Measurements from ENCODE around the gene PRUNE2. TPM values are rescaled to one million over a fixed set of nuclear protein-coding genes. Genes with fewer than 3 reads are reported as not detected.

PRUNE2 gene
- polyA plus RNA-seq, 1 donor (not counting 4 experiments of a cell fraction or from before 2014, with no cell fraction given), result 0.41 TPM

GRCh38 chr9:76725885-76726284 lies 180.0 kb downstream of the PRUNE2 start:
- Histone ChIP-seq H2AFZ (ENCODE audit: control insufficient read depth, low read length) (no peak overlapping the region), H3K27me3 (ENCODE audit: control insufficient read depth, extremely low read depth, insufficient read depth, low read length) (no peaks in the 10 kb centered on the region), H3K4me2 (ENCODE audit: control insufficient read depth, extremely low read depth, insufficient read depth, low read depth, low read length) (no peak overlapping the region), H3K27ac (ENCODE audit: control insufficient read depth, insufficient read depth, low read length) (no peak overlapping the region), H3K79me2 (ENCODE audit: control insufficient read depth, insufficient read depth, low read length) (no peaks in the 10 kb centered on the region), H3K4me1 (ENCODE audit: control insufficient read depth, extremely low read depth, insufficient read depth, low read length) (no peaks in the 10 kb centered on the region), H3K4me3 (ENCODE audit: control insufficient read depth in 2 of 3, extremely low read depth in 1 of 3, insufficient read depth in 2 of 3, low read depth in 1 of 3, low read length in 3 of 3) (no peak overlapping the region), H3K9me3 (ENCODE audit: control insufficient read depth, low read depth, low read length) (no peaks in the 10 kb centered on the region), H3K9ac (ENCODE audit: control insufficient read depth, extremely low read depth, insufficient read depth, low read length) (no peak overlapping the region), H3K9me1 (ENCODE audit: control insufficient read depth, extremely low read depth, insufficient read depth, low read length) (no peaks in the 10 kb centered on the region), H3K36me3 (ENCODE audit: control insufficient read depth in 2 of 2, extremely low read depth in 1 of 2, insufficient read depth in 2 of 2, low read length in 2 of 2) (no peaks in the 10 kb centered on the region), H4K20me1 (ENCODE audit: control insufficient read depth, extremely low read depth, insufficient read depth, low read length) (no peaks in the 10 kb centered on the region)
- DNase-seq (ENCODE audit: low read depth, low spot score), result no peak
- dilution Hi-C loops (cut with MboI; ENCODE audit: extremely low pct_ligation_motif_present, low sequenced_read_pairs), result no loop called here
- FAIRE-seq, result no peak
- TF ChIP-seq, protein P1, sequence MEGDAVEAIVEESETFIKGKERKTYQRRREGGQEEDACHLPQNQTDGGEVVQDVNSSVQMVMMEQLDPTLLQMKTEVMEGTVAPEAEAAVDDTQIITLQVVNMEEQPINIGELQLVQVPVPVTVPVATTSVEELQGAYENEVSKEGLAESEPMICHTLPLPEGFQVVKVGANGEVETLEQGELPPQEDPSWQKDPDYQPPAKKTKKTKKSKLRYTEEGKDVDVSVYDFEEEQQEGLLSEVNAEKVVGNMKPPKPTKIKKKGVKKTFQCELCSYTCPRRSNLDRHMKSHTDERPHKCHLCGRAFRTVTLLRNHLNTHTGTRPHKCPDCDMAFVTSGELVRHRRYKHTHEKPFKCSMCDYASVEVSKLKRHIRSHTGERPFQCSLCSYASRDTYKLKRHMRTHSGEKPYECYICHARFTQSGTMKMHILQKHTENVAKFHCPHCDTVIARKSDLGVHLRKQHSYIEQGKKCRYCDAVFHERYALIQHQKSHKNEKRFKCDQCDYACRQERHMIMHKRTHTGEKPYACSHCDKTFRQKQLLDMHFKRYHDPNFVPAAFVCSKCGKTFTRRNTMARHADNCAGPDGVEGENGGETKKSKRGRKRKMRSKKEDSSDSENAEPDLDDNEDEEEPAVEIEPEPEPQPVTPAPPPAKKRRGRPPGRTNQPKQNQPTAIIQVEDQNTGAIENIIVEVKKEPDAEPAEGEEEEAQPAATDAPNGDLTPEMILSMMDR (optimal IDR thresholded peaks at IDR 0.05 in 1 of 3, IDR thresholded peaks at IDR 0.05 in 1 of 3, conservative IDR thresholded peaks at IDR 0.05 in 1 of 3; ENCODE audit: extremely low read depth in 1 of 3, insufficient read depth in 2 of 3, low read length in 3 of 3), result no peak
- no peak for TF ChIP-seq EZH2 (IDR thresholded peaks at IDR 0.05; ENCODE audit: low read length)

DNA sequence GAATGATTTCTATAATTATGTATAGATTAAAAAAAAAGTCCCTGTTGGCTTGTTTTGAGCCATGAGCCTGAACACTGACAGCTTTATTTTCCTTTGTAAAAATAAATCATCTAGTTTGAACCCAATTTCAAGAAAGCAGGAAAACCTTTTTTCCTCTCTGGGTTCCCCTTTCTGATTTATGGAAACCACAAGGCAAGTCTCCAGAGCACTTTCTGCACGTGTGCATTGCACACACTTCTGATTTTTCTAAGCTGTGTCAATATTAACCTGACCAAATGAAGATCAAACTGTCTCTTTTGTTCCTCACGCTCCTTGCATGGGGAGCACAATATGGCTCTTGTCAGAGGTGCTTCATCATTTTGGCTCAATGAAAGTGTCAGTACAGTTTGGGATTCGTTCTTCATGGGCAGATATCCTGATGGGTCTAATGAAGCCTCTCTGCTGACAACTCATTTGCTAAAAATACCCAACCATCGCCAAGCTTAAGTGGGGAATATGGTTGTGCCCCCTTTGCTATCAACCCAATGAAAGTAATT lies 180.8 kb downstream of the PRUNE2 start:
- no peaks in the 10 kb centered on the region for H3K4me1 ChIP-seq (ENCODE audit: control insufficient read depth, extremely low read depth, insufficient read depth, low read length)
- dilution Hi-C loops (cut with MboI; ENCODE audit: extremely low pct_ligation_motif_present, low sequenced_read_pairs), result no loop called here
- H4K20me1 ChIP-seq (ENCODE audit: control insufficient read depth, extremely low read depth, insufficient read depth, low read length), result no peaks in the 10 kb centered on the region
- H3K27ac ChIP-seq (ENCODE audit: control insufficient read depth, insufficient read depth, low read length), result no peak overlapping the region
- TF ChIP-seq EZH2 (IDR thresholded peaks at IDR 0.05; ENCODE audit: low read length), result no peak
- TF ChIP-seq, protein P1 (optimal IDR thresholded peaks at IDR 0.05 in 1 of 3, IDR thresholded peaks at IDR 0.05 in 1 of 3, conservative IDR thresholded peaks at IDR 0.05 in 1 of 3; ENCODE audit: extremely low read depth in 1 of 3, insufficient read depth in 2 of 3, low read length in 3 of 3), result no peak
- no peak overlapping the region for H3K9ac ChIP-seq (ENCODE audit: control insufficient read depth, extremely low read depth, insufficient read depth, low read length)
- FAIRE-seq (no peak), DNase-seq (ENCODE audit: low read depth, low spot score) (no peak)
- H3K4me3 ChIP-seq (ENCODE audit: control insufficient read depth in 2 of 3, extremely low read depth in 1 of 3, insufficient read depth in 2 of 3, low read depth in 1 of 3, low read length in 3 of 3), result no peak overlapping the region
- H2AFZ ChIP-seq (ENCODE audit: control insufficient read depth, low read length), result no peak overlapping the region
- no peaks in the 10 kb centered on the region for H3K36me3 ChIP-seq (ENCODE audit: control insufficient read depth in 2 of 2, extremely low read depth in 1 of 2, insufficient read depth in 2 of 2, low read length in 2 of 2)
- no peaks in the 10 kb centered on the region for H3K27me3 ChIP-seq (ENCODE audit: control insufficient read depth, extremely low read depth, insufficient read depth, low read length)
- H3K9me1 ChIP-seq (ENCODE audit: control insufficient read depth, extremely low read depth, insufficient read depth, low read length), result no peaks in the 10 kb centered on the region
- no peaks in the 10 kb centered on the region for H3K9me3 ChIP-seq (ENCODE audit: control insufficient read depth, low read depth, low read length)
- no peak overlapping the region for H3K4me2 ChIP-seq (ENCODE audit: control insufficient read depth, extremely low read depth, insufficient read depth, low read depth, low read length)
- no peaks in the 10 kb centered on the region for H3K79me2 ChIP-seq (ENCODE audit: control insufficient read depth, insufficient read depth, low read length)

Measured in keratinocyte (primary cell).